Karpas-422 (cell line): ENCODE results near the gene WDR91. TPM values are rescaled to one million over a fixed set of nuclear protein-coding genes. Genes with fewer than 3 reads are reported as not detected.
A peak's percentile ranks its signal among the peaks of the same experiment; 100 is the strongest.
"Not testable (repeated sequence)": the region's sequence is repeated elsewhere in the genome, so short reads cannot be mapped to it uniquely, and the experiment has no call there.

ENCODE experiments used
- DNase-seq: peaks from one replicate; pipeline ENCODE4 v3.0.0-alpha.2; 2015
- H2AFZ ChIP-seq: fragments of 200-600 bp; sonication (generic); 2 replicates; pipeline ENCODE4 v1.6.1; 2014; ENCODE audit warnings: antibody characterized with exemption, low read length, mixed read lengths
- H3K27ac ChIP-seq: fragments of 200-600 bp; sonication (generic); 2 replicates; pipeline ENCODE4 v1.5.1; 2014; ENCODE audit warnings: mild to moderate bottlenecking, low read length, moderate library complexity
- H3K27me3 ChIP-seq: fragments of 200-600 bp; sonication (generic); 2 replicates; pipeline ENCODE4 v1.6.1; 2014; ENCODE audit warnings: low read length, mixed read lengths
- H3K36me3 ChIP-seq: fragments of 200-600 bp; sonication (generic); 2 replicates; pipeline ENCODE4 v1.6.1; 2014; ENCODE audit warnings: low read length, mixed read lengths; ENCODE audit not compliant: insufficient read depth
- H3K4me1 ChIP-seq: fragments of 200-600 bp; sonication (generic); 2 replicates; pipeline ENCODE4 v1.6.1; 2014; ENCODE audit warnings: mild to moderate bottlenecking, low read length, mixed read lengths
- H3K4me2 ChIP-seq: fragments of 200-600 bp; sonication (generic); 2 replicates; pipeline ENCODE4 v1.6.1; 2014; ENCODE audit warnings: low read length, low read depth, mild to moderate bottlenecking; ENCODE audit not compliant: poor library complexity, severe bottlenecking
- H3K4me3 ChIP-seq: fragments of 200-600 bp; sonication (generic); 2 replicates; pipeline ENCODE4 v1.5.1; 2014; ENCODE audit warnings: mild to moderate bottlenecking, antibody characterized with exemption, low read length, mixed read lengths
- H3K79me2 ChIP-seq: fragments of 200-600 bp; sonication (generic); 2 replicates; pipeline ENCODE4 v1.6.1; 2014; ENCODE audit warnings: mild to moderate bottlenecking, low read length, mixed read lengths
- H3K9ac ChIP-seq: fragments of 200-600 bp; sonication (generic); 2 replicates; pipeline ENCODE4 v1.6.0; 2014; ENCODE audit warnings: low read length
- H3K9me2 ChIP-seq: fragments of 200-600 bp; sonication (generic), shearing (Covaris generic); replicated peaks from 2 replicates; pipeline ENCODE4 v1.6.0; 2014; ENCODE audit warnings: mild to moderate bottlenecking, low read length, moderate library complexity; ENCODE audit not compliant: insufficient read depth
- H3K9me3 ChIP-seq: fragments of 300-700, 200-600 bp; sonication (generic); 2 replicates; pipeline ENCODE4 v1.6.1; 2014; ENCODE audit warnings: low read length, mixed read lengths
- H4K20me1 ChIP-seq: fragments of 200-600 bp; sonication (generic); 2 replicates; pipeline ENCODE4 v1.6.1; 2014; ENCODE audit warnings: mild to moderate bottlenecking, antibody characterized with exemption, low read length, low read depth; ENCODE audit not compliant: insufficient read depth
- total RNA-seq: library from RNA; depleted of rRNA; stranded (reverse); fragments of >200 nt; shearing (Covaris generic); gene quantifications from 2 replicates; pipeline ENCODE4 v1.2.3, GENCODE V29; 2014; ENCODE audit warnings: low replicate concordance

The WDR91 gene
- total RNA-seq, 1 experiment from 2014 or later, result 7.8 TPM

- no peak overlapping the region for H3K4me2 ChIP-seq
- H2AFZ ChIP-seq, result no peak overlapping the region
- no peak overlapping the region for H3K9ac ChIP-seq
- H3K27ac ChIP-seq, result no peak overlapping the region
- no peaks in the 10 kb centered on the region for H3K36me3 ChIP-seq
- no peaks in the 10 kb centered on the region for H3K9me2 ChIP-seq
- no peaks in the 10 kb centered on the region for H3K27me3 ChIP-seq
- no peaks in the 10 kb centered on the region for H3K79me2 ChIP-seq
- no peaks in the 10 kb centered on the region for H3K4me1 ChIP-seq
- no peaks in the 10 kb centered on the region for H4K20me1 ChIP-seq
- no peak for DNase-seq
- no peaks in the 10 kb centered on the region for H3K9me3 ChIP-seq
- H3K4me3 ChIP-seq, result no peak overlapping the region
These were observed 20.4 kb upstream of the WDR91 start for GRCh38 chr7:135231686-135232085.

GRCh38 chr7:135224027-135224426 lies 12.7 kb upstream of the WDR91 start:
- H3K9me2 ChIP-seq, result no peaks in the 10 kb centered on the region
- no peaks in the 10 kb centered on the region for H3K4me1 ChIP-seq
- no peaks in the 10 kb centered on the region for H3K36me3 ChIP-seq
- H3K9me3 ChIP-seq, result no peaks in the 10 kb centered on the region
- no peak overlapping the region for H3K4me3 ChIP-seq
- DNase-seq, result no peak
- H3K27ac ChIP-seq, result no peak overlapping the region
- H3K9ac ChIP-seq, result no peak overlapping the region
- H3K79me2 ChIP-seq, result no peaks in the 10 kb centered on the region
- no peaks in the 10 kb centered on the region for H3K27me3 ChIP-seq
- H4K20me1 ChIP-seq, result no peaks in the 10 kb centered on the region
- H3K4me2 ChIP-seq, result no peak overlapping the region
- no peak overlapping the region for H2AFZ ChIP-seq

GRCh38 chr7:135217645-135218509 lies 6.6 kb upstream of the WDR91 start:
- no peak overlapping the region for H3K9ac ChIP-seq
- H3K4me2 ChIP-seq, result no peak overlapping the region
- H3K9me2 ChIP-seq, result no peaks in the 10 kb centered on the region
- H3K27me3 ChIP-seq, result no peaks in the 10 kb centered on the region
- no peaks in the 10 kb centered on the region for H3K4me1 ChIP-seq
- DNase-seq, result no peak
- H3K4me3 ChIP-seq, result no peak overlapping the region
- no peaks in the 10 kb centered on the region for H4K20me1 ChIP-seq
- no peak overlapping the region for H2AFZ ChIP-seq
- H3K27ac ChIP-seq, result no peak overlapping the region
- no peaks in the 10 kb centered on the region for H3K79me2 ChIP-seq
- no peaks in the 10 kb centered on the region for H3K36me3 ChIP-seq
- H3K9me3 ChIP-seq, result no peaks in the 10 kb centered on the region

- no peaks in the 10 kb centered on the region for H3K36me3 ChIP-seq
- H3K4me3 ChIP-seq, result no peak overlapping the region
- H3K9me3 ChIP-seq, result no peaks in the 10 kb centered on the region
- H3K4me2 ChIP-seq, result no peak overlapping the region
- DNase-seq, result no peak
- H3K27me3 ChIP-seq, result no peaks in the 10 kb centered on the region
- no peaks in the 10 kb centered on the region for H3K9me2 ChIP-seq
- H3K27ac ChIP-seq, result no peak overlapping the region
- no peak overlapping the region for H2AFZ ChIP-seq
- peaks cover 6% of the 10 kb centered on the region for H3K4me1 ChIP-seq
- no peak overlapping the region for H3K9ac ChIP-seq
- H4K20me1 ChIP-seq, result no peaks in the 10 kb centered on the region
- 0 out of 2 replicates have a peak, but pooled peaks cover 2% of the 10 kb centered on the region for H3K79me2 ChIP-seq
These were observed 4.4 kb upstream of the WDR91 start for GRCh38 chr7:135215698-135216097.

DNA sequence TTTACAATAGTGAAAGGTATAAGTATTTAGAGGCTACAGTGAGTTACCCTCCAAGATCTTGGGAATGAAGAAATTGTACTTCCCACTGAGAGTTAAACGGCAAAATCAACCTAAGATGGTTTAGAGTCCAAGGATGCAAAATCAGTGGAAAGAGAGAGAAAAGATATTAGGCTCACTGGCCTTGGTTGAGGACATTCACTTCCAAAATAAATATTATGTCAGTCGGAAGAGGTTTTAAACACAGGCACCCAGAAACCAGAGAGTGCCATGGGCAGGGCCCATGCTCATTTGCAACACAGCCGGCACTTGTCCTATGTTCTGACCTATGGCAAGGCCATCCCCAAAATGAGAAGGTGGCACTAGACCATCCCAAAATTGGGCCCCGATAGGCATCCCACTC lies 3.9 kb upstream of the WDR91 start:
- Histone ChIP-seq H3K9me2 (no peaks in the 10 kb centered on the region), H3K9me3 (no peaks in the 10 kb centered on the region), H3K4me2 (no peak overlapping the region), H4K20me1 (no peaks in the 10 kb centered on the region), H3K27ac (no peak overlapping the region), H3K27me3 (no peaks in the 10 kb centered on the region), H3K4me3 (no peak overlapping the region), H3K79me2 (peaks cover 6% of the 10 kb centered on the region; the same call in 1 of the 2 replicates), H2AFZ (no peak overlapping the region), H3K9ac (no peak overlapping the region), H3K36me3 (no peaks in the 10 kb centered on the region), H3K4me1 (peaks cover 11% of the 10 kb centered on the region)
- DNase-seq, result no peak

- Histone ChIP-seq H3K27me3 (no peaks in the 10 kb centered on the region), H3K9ac (no peak overlapping the region), H2AFZ (no peak overlapping the region), H3K4me3 (no peak overlapping the region), H3K9me2 (no peaks in the 10 kb centered on the region), H3K9me3 (no peaks in the 10 kb centered on the region), H3K4me2 (no peak overlapping the region), H3K79me2 (peaks cover 6% of the 10 kb centered on the region; the same call in 1 of the 2 replicates), H3K36me3 (no peaks in the 10 kb centered on the region), H4K20me1 (no peaks in the 10 kb centered on the region), H3K4me1 (peaks cover 15% of the 10 kb centered on the region), H3K27ac (no peak overlapping the region)
- DNase-seq, result no peak
These were observed 2.5 kb upstream of the WDR91 start for GRCh38 chr7:135213831-135214230.

GRCh38 chr7:135211946-135212685 lies 790 bp upstream of the WDR91 start:
- not testable (repeated sequence) for H3K9me2 ChIP-seq, H3K9me3 ChIP-seq, H3K27ac ChIP-seq, H4K20me1 ChIP-seq, H3K27me3 ChIP-seq, DNase-seq, H3K36me3 ChIP-seq, H3K79me2 ChIP-seq
- H3K4me3 ChIP-seq, result peak overlapping the region; percentile 97
- H3K9ac ChIP-seq, result peak overlapping the region; percentile 82
- H3K4me1 ChIP-seq, result peaks cover 15% of the 10 kb centered on the region
- peak overlapping the region; percentile 100 for H2AFZ ChIP-seq
- H3K4me2 ChIP-seq, result peak overlapping the region; percentile 93

- H2AFZ ChIP-seq, result peak overlapping the region; percentile 98
- H3K9me2 ChIP-seq, result no peaks in the 10 kb centered on the region
- no peak overlapping the region for H3K27ac ChIP-seq
- H3K36me3 ChIP-seq, result no peaks in the 10 kb centered on the region
- H3K9ac ChIP-seq, result peak overlapping the region; percentile 91
- peaks cover 6% of the 10 kb centered on the region; the same call in 1 of the 2 replicates for H3K79me2 ChIP-seq
- DNase-seq, result no peak
- H3K9me3 ChIP-seq, result no peaks in the 10 kb centered on the region
- H4K20me1 ChIP-seq, result no peaks in the 10 kb centered on the region
- peak overlapping the region; percentile 98 for H3K4me2 ChIP-seq
- H3K27me3 ChIP-seq, result no peaks in the 10 kb centered on the region
- peak overlapping the region; percentile 97 for H3K4me3 ChIP-seq
- peaks cover 19% of the 10 kb centered on the region for H3K4me1 ChIP-seq
These were observed 493 bp downstream of the WDR91 start for GRCh38 chr7:135210888-135211178.
